Measurements from ENCODE around the gene LRRFIP1.

LRRFIP1 gene

GRCh38 chr2:237722616-237723015 lies 95.2 kb downstream of the LRRFIP1 start:
- DNase-seq (ENCODE audit: low spot score), result no peak
- WGBS, 2 donors (ENCODE audit: extremely low coverage in 2 of 2, insufficient read length in 2 of 2, insufficient replicate concordance in 1 of 2), result no CpG with 5 or more reads among the region's 7 CpGs
- peaks cover 0 to 4% of the 10 kb centered on the region in 2 donors for H3K4me1 ChIP-seq (ENCODE audit: control insufficient read depth in 2 of 2, insufficient read depth in 1 of 2, low read depth in 1 of 2, low read length in 2 of 2)
- peaks cover 2% of the 10 kb centered on the region for H3K79me1 ChIP-seq (ENCODE audit: low read depth, low read length)
- H3K14ac ChIP-seq (ENCODE audit: low read length), result no peak overlapping the region
- H2BK120ac ChIP-seq (ENCODE audit: low read depth, low read length), result no peak overlapping the region
- peaks cover 0 to 7% of the 10 kb centered on the region in 2 donors for H3K36me3 ChIP-seq (replicated peaks in 1 of 2; ENCODE audit: control insufficient read depth in 2 of 2, insufficient read depth in 2 of 2, low read length in 2 of 2)
- no peak overlapping the region for H3K23ac ChIP-seq (ENCODE audit: low read depth, low read length, poor library complexity)
- H3K18ac ChIP-seq (ENCODE audit: low read length), result no peak overlapping the region
- H3K4me3 ChIP-seq (ENCODE audit: low read length in 2 of 2), result no peak overlapping the region
- no peak overlapping the region for H2BK12ac ChIP-seq (ENCODE audit: low read length)
- H3K4me2 ChIP-seq (ENCODE audit: insufficient read depth, low read length, poor library complexity, severe bottlenecking), result no peak overlapping the region
- H2AFZ ChIP-seq (ENCODE audit: low read length), result no peak overlapping the region
- no peak overlapping the region for H3K9ac ChIP-seq (ENCODE audit: low read depth, low read length, poor library complexity)
- H3K9me3 ChIP-seq (replicated peaks in 1 of 2; ENCODE audit: control insufficient read depth in 2 of 2, insufficient read depth in 1 of 2, low read depth in 1 of 2, low read length in 2 of 2), result no peaks in the 10 kb centered on the region
- no peaks in the 10 kb centered on the region for H3K27me3 ChIP-seq (ENCODE audit: control insufficient read depth in 3 of 3, insufficient read depth in 3 of 3, low read depth in 1 of 3, low read length in 3 of 3)
- no peak overlapping the region for H4K91ac ChIP-seq (ENCODE audit: low read depth, low read length, poor library complexity)
- H2AK5ac ChIP-seq (ENCODE audit: low read depth, low read length), result no peak overlapping the region
- no peak overlapping the region for H4K8ac ChIP-seq (ENCODE audit: low read depth, low read length)
- no peak overlapping the region for H3K27ac ChIP-seq (replicated peaks; ENCODE audit: low read length)
- H2BK5ac ChIP-seq (ENCODE audit: low read length), result no peak overlapping the region
- no peak overlapping the region for H2BK15ac ChIP-seq (ENCODE audit: low read length)
- H3K4ac ChIP-seq (ENCODE audit: low read length), result no peak overlapping the region

- Histone ChIP-seq H3K4me1 (ENCODE audit: control insufficient read depth in 2 of 2, insufficient read depth in 1 of 2, low read depth in 1 of 2, low read length in 2 of 2) (peaks cover 0 to 4% of the 10 kb centered on the region in 2 donors), H3K23ac (ENCODE audit: low read depth, low read length, poor library complexity) (no peak overlapping the region), H3K9ac (ENCODE audit: low read depth, low read length, poor library complexity) (no peak overlapping the region), H3K79me1 (ENCODE audit: low read depth, low read length) (peaks cover 2% of the 10 kb centered on the region), H3K18ac (ENCODE audit: low read length) (no peak overlapping the region), H2AFZ (ENCODE audit: low read length) (no peak overlapping the region), H3K4ac (ENCODE audit: low read length) (no peak overlapping the region), H3K4me3 (ENCODE audit: low read length in 2 of 2) (no peak overlapping the region), H3K4me2 (ENCODE audit: insufficient read depth, low read length, poor library complexity, severe bottlenecking) (no peak overlapping the region), H3K9me3 (replicated peaks in 1 of 2; ENCODE audit: control insufficient read depth in 2 of 2, insufficient read depth in 1 of 2, low read depth in 1 of 2, low read length in 2 of 2) (no peaks in the 10 kb centered on the region), H2AK5ac (ENCODE audit: low read depth, low read length) (no peak overlapping the region), H3K36me3 (replicated peaks in 1 of 2; ENCODE audit: control insufficient read depth in 2 of 2, insufficient read depth in 2 of 2, low read length in 2 of 2) (peaks cover 0 to 7% of the 10 kb centered on the region in 2 donors), H3K14ac (ENCODE audit: low read length) (no peak overlapping the region), H4K91ac (ENCODE audit: low read depth, low read length, poor library complexity) (no peak overlapping the region), H3K27ac (replicated peaks; ENCODE audit: low read length) (no peak overlapping the region), H2BK12ac (ENCODE audit: low read length) (no peak overlapping the region), H4K8ac (ENCODE audit: low read depth, low read length) (no peak overlapping the region), H2BK15ac (ENCODE audit: low read length) (no peak overlapping the region), H2BK5ac (ENCODE audit: low read length) (no peak overlapping the region), H3K27me3 (ENCODE audit: control insufficient read depth in 3 of 3, insufficient read depth in 3 of 3, low read depth in 1 of 3, low read length in 3 of 3) (no peaks in the 10 kb centered on the region), H2BK120ac (ENCODE audit: low read depth, low read length) (no peak overlapping the region)
- WGBS, 2 donors (ENCODE audit: extremely low coverage in 2 of 2, insufficient read length in 2 of 2, insufficient replicate concordance in 1 of 2), result no CpG with 5 or more reads among the region's 1 CpG
- no peak for DNase-seq (ENCODE audit: low spot score)
Measured at GRCh38 chr2:237723023-237723422, 95.6 kb downstream of the LRRFIP1 start.

GRCh38 chr2:237723602-237724001 lies 96.2 kb downstream of the LRRFIP1 start:
- no peak overlapping the region for H3K18ac ChIP-seq (ENCODE audit: low read length)
- no peak overlapping the region for H2AFZ ChIP-seq (ENCODE audit: low read length)
- H2AK5ac ChIP-seq (ENCODE audit: low read depth, low read length), result no peak overlapping the region
- no peak overlapping the region for H3K4me3 ChIP-seq (ENCODE audit: low read length in 2 of 2)
- no peak overlapping the region for H2BK5ac ChIP-seq (ENCODE audit: low read length)
- H3K4ac ChIP-seq (ENCODE audit: low read length), result no peak overlapping the region
- no peaks in the 10 kb centered on the region for H3K27me3 ChIP-seq (ENCODE audit: control insufficient read depth in 3 of 3, insufficient read depth in 3 of 3, low read depth in 1 of 3, low read length in 3 of 3)
- no peak overlapping the region for H2BK120ac ChIP-seq (ENCODE audit: low read depth, low read length)
- H3K9me3 ChIP-seq (replicated peaks in 1 of 2; ENCODE audit: control insufficient read depth in 2 of 2, insufficient read depth in 1 of 2, low read depth in 1 of 2, low read length in 2 of 2), result no peaks in the 10 kb centered on the region
- no peak overlapping the region for H2BK12ac ChIP-seq (ENCODE audit: low read length)
- H3K36me3 ChIP-seq (replicated peaks in 1 of 2; ENCODE audit: control insufficient read depth in 2 of 2, insufficient read depth in 2 of 2, low read length in 2 of 2), result peaks cover 0 to 7% of the 10 kb centered on the region in 2 donors
- no peak for DNase-seq (ENCODE audit: low spot score)
- no peak overlapping the region for H4K91ac ChIP-seq (ENCODE audit: low read depth, low read length, poor library complexity)
- H3K79me1 ChIP-seq (ENCODE audit: low read depth, low read length), result peaks cover 2% of the 10 kb centered on the region
- H4K8ac ChIP-seq (ENCODE audit: low read depth, low read length), result no peak overlapping the region
- H2BK15ac ChIP-seq (ENCODE audit: low read length), result no peak overlapping the region
- peaks cover 0 to 4% of the 10 kb centered on the region in 2 donors for H3K4me1 ChIP-seq (ENCODE audit: control insufficient read depth in 2 of 2, insufficient read depth in 1 of 2, low read depth in 1 of 2, low read length in 2 of 2)
- H3K27ac ChIP-seq (replicated peaks; ENCODE audit: low read length), result no peak overlapping the region
- WGBS, 2 donors (ENCODE audit: extremely low coverage in 2 of 2, insufficient read length in 2 of 2, insufficient replicate concordance in 1 of 2), result no CpG with 5 or more reads among the region's 3 CpGs
- H3K9ac ChIP-seq (ENCODE audit: low read depth, low read length, poor library complexity), result no peak overlapping the region
- no peak overlapping the region for H3K23ac ChIP-seq (ENCODE audit: low read depth, low read length, poor library complexity)
- no peak overlapping the region for H3K14ac ChIP-seq (ENCODE audit: low read length)
- H3K4me2 ChIP-seq (ENCODE audit: insufficient read depth, low read length, poor library complexity, severe bottlenecking), result no peak overlapping the region

GRCh38 chr2:237724811-237725478 lies 97.6 kb downstream of the LRRFIP1 start:
- no peak overlapping the region for H2BK5ac ChIP-seq (ENCODE audit: low read length)
- H2BK12ac ChIP-seq (ENCODE audit: low read length), result no peak overlapping the region
- no peak overlapping the region for H2BK15ac ChIP-seq (ENCODE audit: low read length)
- no CpG with 5 or more reads among the region's 9 CpGs for WGBS, 2 donors (ENCODE audit: extremely low coverage in 2 of 2, insufficient read length in 2 of 2, insufficient replicate concordance in 1 of 2)
- H3K23ac ChIP-seq (ENCODE audit: low read depth, low read length, poor library complexity), result no peak overlapping the region
- no peak for DNase-seq (ENCODE audit: low spot score)
- H3K4me2 ChIP-seq (ENCODE audit: insufficient read depth, low read length, poor library complexity, severe bottlenecking), result no peak overlapping the region
- no peaks in the 10 kb centered on the region for H3K9me3 ChIP-seq (replicated peaks in 1 of 2; ENCODE audit: control insufficient read depth in 2 of 2, insufficient read depth in 1 of 2, low read depth in 1 of 2, low read length in 2 of 2)
- H3K79me1 ChIP-seq (ENCODE audit: low read depth, low read length), result peaks cover 2% of the 10 kb centered on the region
- H3K27me3 ChIP-seq (ENCODE audit: control insufficient read depth in 3 of 3, insufficient read depth in 3 of 3, low read depth in 1 of 3, low read length in 3 of 3), result no peaks in the 10 kb centered on the region
- peaks cover 0 to 7% of the 10 kb centered on the region in 2 donors for H3K36me3 ChIP-seq (replicated peaks in 1 of 2; ENCODE audit: control insufficient read depth in 2 of 2, insufficient read depth in 2 of 2, low read length in 2 of 2)
- H3K18ac ChIP-seq (ENCODE audit: low read length), result no peak overlapping the region
- H2AK5ac ChIP-seq (ENCODE audit: low read depth, low read length), result no peak overlapping the region
- H2AFZ ChIP-seq (ENCODE audit: low read length), result no peak overlapping the region
- H3K4me3 ChIP-seq (ENCODE audit: low read length in 2 of 2), result no peak overlapping the region
- no peak overlapping the region for H3K4ac ChIP-seq (ENCODE audit: low read length)
- H2BK120ac ChIP-seq (ENCODE audit: low read depth, low read length), result no peak overlapping the region
- no peak overlapping the region for H3K27ac ChIP-seq (replicated peaks; ENCODE audit: low read length)
- H3K4me1 ChIP-seq (ENCODE audit: control insufficient read depth in 2 of 2, insufficient read depth in 1 of 2, low read depth in 1 of 2, low read length in 2 of 2), result peaks cover 0 to 4% of the 10 kb centered on the region in 2 donors
- no peak overlapping the region for H4K8ac ChIP-seq (ENCODE audit: low read depth, low read length)
- H4K91ac ChIP-seq (ENCODE audit: low read depth, low read length, poor library complexity), result no peak overlapping the region
- H3K9ac ChIP-seq (ENCODE audit: low read depth, low read length, poor library complexity), result no peak overlapping the region
- H3K14ac ChIP-seq (ENCODE audit: low read length), result no peak overlapping the region
